Measurements from ENCODE around the gene APOBEC3H. TPM values are rescaled to one million over a fixed set of nuclear protein-coding genes. Genes with fewer than 3 reads are reported as not detected.

Gene APOBEC3H
- total and polyA plus RNA-seq, 2 experiments from 2014 or later, result not detected

- Histone ChIP-seq H3K4me3 (no peak overlapping the region), H3K9me2 (replicated peaks; ENCODE audit: insufficient read depth) (no peaks in the 10 kb centered on the region), H3K4me2 (no peak overlapping the region), H2AFZ (no peak overlapping the region), H4K20me1 (ENCODE audit: insufficient read depth, poor library complexity, severe bottlenecking) (no peaks in the 10 kb centered on the region), H3K79me2 (no peaks in the 10 kb centered on the region), H3K9me3 (ENCODE audit: low read depth) (no peaks in the 10 kb centered on the region), H3K4me1 (ENCODE audit: insufficient read depth) (no peaks in the 10 kb centered on the region), H3K27ac (no peak overlapping the region), H3K27me3 (no peaks in the 10 kb centered on the region), H3K36me3 (replicated peaks; ENCODE audit: insufficient read depth, low read depth) (no peaks in the 10 kb centered on the region)
- TF ChIP-seq EZH2 (IDR thresholded peaks at IDR 0.05; ENCODE audit: borderline replicate concordance) (no peak), EZH2phosphoT487 (IDR thresholded peaks at IDR 0.05; ENCODE audit: low read depth, severe bottlenecking, unreplicated experiment) (no peak)
- TF ChIP-seq, protein P1, sequence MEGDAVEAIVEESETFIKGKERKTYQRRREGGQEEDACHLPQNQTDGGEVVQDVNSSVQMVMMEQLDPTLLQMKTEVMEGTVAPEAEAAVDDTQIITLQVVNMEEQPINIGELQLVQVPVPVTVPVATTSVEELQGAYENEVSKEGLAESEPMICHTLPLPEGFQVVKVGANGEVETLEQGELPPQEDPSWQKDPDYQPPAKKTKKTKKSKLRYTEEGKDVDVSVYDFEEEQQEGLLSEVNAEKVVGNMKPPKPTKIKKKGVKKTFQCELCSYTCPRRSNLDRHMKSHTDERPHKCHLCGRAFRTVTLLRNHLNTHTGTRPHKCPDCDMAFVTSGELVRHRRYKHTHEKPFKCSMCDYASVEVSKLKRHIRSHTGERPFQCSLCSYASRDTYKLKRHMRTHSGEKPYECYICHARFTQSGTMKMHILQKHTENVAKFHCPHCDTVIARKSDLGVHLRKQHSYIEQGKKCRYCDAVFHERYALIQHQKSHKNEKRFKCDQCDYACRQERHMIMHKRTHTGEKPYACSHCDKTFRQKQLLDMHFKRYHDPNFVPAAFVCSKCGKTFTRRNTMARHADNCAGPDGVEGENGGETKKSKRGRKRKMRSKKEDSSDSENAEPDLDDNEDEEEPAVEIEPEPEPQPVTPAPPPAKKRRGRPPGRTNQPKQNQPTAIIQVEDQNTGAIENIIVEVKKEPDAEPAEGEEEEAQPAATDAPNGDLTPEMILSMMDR (IDR thresholded peaks at IDR 0.05; ENCODE audit: poor library complexity), result no peak
- WGBS (ENCODE audit: low lambda C conversion rate, missing lambda C conversion rate), result 87% methylated on average over 14 of the region's 14 CpGs
- DNase-seq (ENCODE audit: low spot score), result no peak
These were observed 2.2 kb upstream of the APOBEC3H start for GRCh38 chr22:39094717-39095389.

- H3K4me2 ChIP-seq, result no peak overlapping the region
- no peak for DNase-seq (ENCODE audit: low spot score)
- H3K9me3 ChIP-seq (ENCODE audit: low read depth), result no peaks in the 10 kb centered on the region
- H3K4me1 ChIP-seq (ENCODE audit: insufficient read depth), result no peaks in the 10 kb centered on the region
- H2AFZ ChIP-seq, result no peak overlapping the region
- H3K27ac ChIP-seq, result no peak overlapping the region
- H3K9me2 ChIP-seq (replicated peaks; ENCODE audit: insufficient read depth), result no peaks in the 10 kb centered on the region
- TF ChIP-seq EZH2 (IDR thresholded peaks at IDR 0.05; ENCODE audit: borderline replicate concordance), result no peak
- no peak for TF ChIP-seq EZH2phosphoT487 (IDR thresholded peaks at IDR 0.05; ENCODE audit: low read depth, severe bottlenecking, unreplicated experiment)
- TF ChIP-seq, protein P1 (IDR thresholded peaks at IDR 0.05; ENCODE audit: poor library complexity), result no peak
- H3K79me2 ChIP-seq, result no peaks in the 10 kb centered on the region
- H3K36me3 ChIP-seq (replicated peaks; ENCODE audit: insufficient read depth, low read depth), result no peaks in the 10 kb centered on the region
- no peaks in the 10 kb centered on the region for H3K27me3 ChIP-seq
- 94% methylated on average over 3 of the region's 3 CpGs for WGBS (ENCODE audit: low lambda C conversion rate, missing lambda C conversion rate)
- no peaks in the 10 kb centered on the region for H4K20me1 ChIP-seq (ENCODE audit: insufficient read depth, poor library complexity, severe bottlenecking)
- H3K4me3 ChIP-seq, result no peak overlapping the region
These were observed 1.1 kb upstream of the APOBEC3H start for GRCh38 chr22:39095971-39096370.

DNA sequence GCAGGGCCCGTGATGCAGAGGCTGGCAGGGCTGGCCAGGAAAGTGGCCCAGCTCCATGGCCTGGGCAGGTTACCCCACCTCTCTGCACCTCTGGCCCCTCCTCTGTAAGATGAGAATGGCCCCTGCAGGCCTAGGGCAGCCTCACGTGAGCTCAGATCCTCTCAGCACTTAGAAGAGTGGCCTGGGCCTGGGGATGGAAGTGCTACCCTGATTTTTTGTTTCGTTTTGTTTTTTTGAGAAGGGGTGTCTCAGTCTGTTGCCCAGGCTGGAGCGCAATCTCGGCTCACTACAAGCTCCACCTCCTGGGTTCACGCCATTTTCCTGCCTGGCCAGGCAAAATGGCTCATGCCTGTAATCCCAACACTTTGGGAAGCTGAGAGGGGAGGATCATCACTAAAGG lies 982 bp downstream of the APOBEC3H start:
- Histone ChIP-seq H3K9me2 (replicated peaks; ENCODE audit: insufficient read depth) (no peaks in the 10 kb centered on the region), H3K36me3 (replicated peaks; ENCODE audit: insufficient read depth, low read depth) (no peaks in the 10 kb centered on the region), H3K79me2 (no peaks in the 10 kb centered on the region), H3K4me1 (ENCODE audit: insufficient read depth) (no peaks in the 10 kb centered on the region), H3K9me3 (ENCODE audit: low read depth) (no peaks in the 10 kb centered on the region), H3K4me3 (no peak overlapping the region), H3K27ac (no peak overlapping the region), H4K20me1 (ENCODE audit: insufficient read depth, poor library complexity, severe bottlenecking) (no peaks in the 10 kb centered on the region), H2AFZ (no peak overlapping the region), H3K27me3 (no peaks in the 10 kb centered on the region), H3K4me2 (no peak overlapping the region)
- no peak for DNase-seq (ENCODE audit: low spot score)
- TF ChIP-seq EZH2phosphoT487 (IDR thresholded peaks at IDR 0.05; ENCODE audit: low read depth, severe bottlenecking, unreplicated experiment) (no peak), EZH2 (IDR thresholded peaks at IDR 0.05; ENCODE audit: borderline replicate concordance) (no peak)
- TF ChIP-seq, protein P1 (IDR thresholded peaks at IDR 0.05; ENCODE audit: poor library complexity), result no peak
- 57% methylated on average over 6 of the region's 6 CpGs for WGBS (ENCODE audit: low lambda C conversion rate, missing lambda C conversion rate)

Measured in hepatocyte (in vitro differentiated cells).